Anterior cingulate cortex (tissue), 58 donors: ENCODE results near the gene PPFIBP2.
A peak's percentile ranks its signal among the peaks of the same experiment; 100 is the strongest.

Experiments used
- DNase-seq, 58 donors: peaks; one replicate each; lab custom pipeline; 2025; lab: John Stamatoyannopoulos, UW

PPFIBP2 gene

GRCh38 chr11:7675631-7676030 is 161.8 kb downstream of the PPFIBP2 start:
- DNase-seq: no peak

- DNase-seq: no peak
Observed at GRCh38 chr11:7677071-7677470, 163.3 kb downstream of the PPFIBP2 start.

- DNase-seq: no peak
Observed at GRCh38 chr11:7677796-7678201, 164.0 kb downstream of the PPFIBP2 start.

GRCh38 chr11:7683571-7683970 is 169.8 kb downstream of the PPFIBP2 start:
- DNase-seq: no peak

DNA sequence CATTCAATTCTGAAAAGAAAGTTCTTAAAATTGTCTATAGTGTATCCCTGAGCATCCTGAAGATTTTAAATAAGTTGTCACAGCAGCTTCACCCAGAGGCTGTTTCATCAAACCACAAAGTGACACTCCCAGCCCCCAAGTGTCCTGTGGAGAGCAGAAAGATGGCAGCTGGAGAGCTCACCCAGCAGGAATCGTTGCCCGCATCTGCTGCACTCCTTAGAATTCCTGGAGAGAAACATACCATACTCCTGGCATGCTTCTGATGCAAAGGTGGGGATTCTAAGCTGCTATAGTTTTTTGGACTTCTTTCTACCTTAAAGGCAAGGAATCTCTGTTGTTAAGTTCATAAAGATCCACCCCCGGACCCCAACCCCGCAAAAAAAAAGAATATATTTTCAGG is 173.0 kb downstream of the PPFIBP2 start:
- DNase-seq: no peak

DNA sequence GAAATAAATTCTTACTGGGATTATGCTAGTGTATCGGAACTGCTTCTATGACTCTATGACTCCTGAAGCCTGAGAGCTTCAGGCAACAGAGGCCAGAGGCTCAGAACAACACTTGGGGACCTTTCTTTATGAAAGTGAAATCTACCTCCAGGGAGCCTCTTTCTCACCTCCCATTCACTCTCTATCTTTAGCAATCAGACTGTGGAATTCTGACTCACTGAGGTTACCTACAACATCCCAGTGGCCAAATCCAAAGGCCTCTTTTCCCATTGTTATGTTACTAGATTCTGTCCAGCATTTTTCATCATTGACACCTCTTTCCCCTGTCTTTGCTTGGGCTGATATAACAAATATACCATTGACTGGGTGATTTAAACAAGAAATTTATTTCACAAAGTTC is 173.6 kb downstream of the PPFIBP2 start:
- DNase-seq: no peak

DNA sequence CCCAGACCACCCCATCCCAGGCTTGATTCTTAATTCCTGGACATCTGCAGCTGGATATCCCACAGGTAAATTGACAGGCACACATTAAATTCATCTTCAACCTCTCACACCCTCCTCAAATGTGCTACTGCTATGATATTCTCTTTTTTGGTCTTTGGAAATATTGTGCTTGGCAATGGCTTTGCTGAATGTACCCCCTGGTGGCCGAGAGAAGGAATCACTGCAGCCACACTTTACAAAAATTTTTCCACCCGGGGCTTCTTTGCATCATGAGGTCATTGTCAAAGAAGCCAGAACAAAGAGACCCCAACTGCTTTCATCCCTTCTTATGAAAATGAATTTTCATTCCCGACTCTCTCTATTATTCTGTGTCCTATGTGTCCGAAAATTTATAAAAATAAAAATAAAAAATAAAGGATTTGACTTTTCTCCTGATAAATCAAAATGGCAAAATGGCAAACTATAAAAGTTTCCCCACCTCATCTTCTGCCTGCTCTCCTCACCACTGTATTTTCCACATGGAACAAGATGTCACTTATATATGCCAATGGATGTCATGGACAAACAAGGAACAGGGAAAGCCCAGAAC is 174.5 kb downstream of the PPFIBP2 start:
- peak in 3 of 58 donors; percentile 19 to 32 (median 24) for DNase-seq

GRCh38 chr11:7689239-7689638 is 175.4 kb downstream of the PPFIBP2 start:
- no peak for DNase-seq

GRCh38 chr11:7690648-7691047 is 176.8 kb downstream of the PPFIBP2 start:
- no peak for DNase-seq

DNA sequence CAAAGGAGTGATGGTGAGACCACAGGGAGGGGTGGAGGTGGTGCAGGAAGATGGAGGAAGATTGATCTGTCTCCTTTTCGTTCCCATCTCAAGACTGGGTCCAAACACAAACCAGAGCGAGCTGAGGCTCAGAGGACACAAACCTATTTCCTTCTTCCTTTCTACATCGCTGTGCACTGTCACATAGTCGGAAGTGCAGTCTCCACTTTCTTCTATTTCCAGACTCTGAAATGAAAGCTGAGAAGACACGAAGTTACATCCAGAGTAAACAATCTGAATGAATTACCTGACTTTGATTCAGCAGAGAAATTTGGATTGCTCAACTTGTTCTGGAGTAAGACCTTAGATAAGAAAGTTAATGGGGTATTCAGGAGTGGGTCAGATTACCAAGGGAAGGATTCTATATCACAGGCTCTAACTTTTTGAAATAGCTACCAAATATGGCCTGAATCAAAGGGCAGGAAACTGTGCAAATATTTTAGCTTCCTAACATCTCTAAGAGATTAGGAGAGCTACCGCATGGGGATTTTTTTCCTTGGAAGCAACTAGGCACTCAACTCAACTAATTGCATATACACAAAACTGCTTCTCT is 178.1 kb downstream of the PPFIBP2 start:
- no peak for DNase-seq

GRCh38 chr11:7692426-7692825 is 178.6 kb downstream of the PPFIBP2 start:
- DNase-seq: no peak

GRCh38 chr11:7694235-7694634 is 180.4 kb downstream of the PPFIBP2 start:
- no peak for DNase-seq

DNA sequence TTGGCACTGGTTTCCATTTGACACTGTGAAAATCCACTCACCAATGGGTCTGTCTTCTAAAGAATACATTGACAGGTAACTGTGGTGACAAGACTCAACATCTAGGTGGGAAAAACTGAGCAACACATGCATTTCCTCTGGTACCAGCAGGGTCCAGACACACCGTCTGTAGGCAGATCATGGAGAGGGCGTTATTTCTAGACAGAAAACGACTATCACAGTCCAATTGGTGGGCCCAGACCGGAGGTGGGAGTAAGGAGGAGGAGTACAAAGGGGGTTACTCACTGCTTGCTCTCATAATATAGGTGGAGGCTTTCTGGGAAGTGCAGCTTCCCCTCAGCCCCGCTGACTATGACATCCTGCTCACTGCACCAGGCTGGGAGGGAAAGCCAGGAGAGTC is 182.6 kb downstream of the PPFIBP2 start:
- DNase-seq: no peak
